GM12874 (cell line): ENCODE measurements around the gene IPO4.

Experiments used
- TF ChIP-seq, protein P1 (sequence below): IDR thresholded peaks from 2 replicates; pipeline ENCODE4 v1.5.1; 2011; ENCODE audit warnings: low read depth, mild to moderate bottlenecking, control low read depth, low read length, moderate library complexity; ENCODE audit not compliant: insufficient read depth

Gene IPO4

GRCh38 chr14:24171422-24172260, 17.0 kb downstream of the IPO4 start, which contains the start of gene REC8:
Gene REC8 (plus strand): TSS chr14:24172080. CDS start chr14:24172553, 473 bp downstream.
- TF ChIP-seq, protein P1, sequence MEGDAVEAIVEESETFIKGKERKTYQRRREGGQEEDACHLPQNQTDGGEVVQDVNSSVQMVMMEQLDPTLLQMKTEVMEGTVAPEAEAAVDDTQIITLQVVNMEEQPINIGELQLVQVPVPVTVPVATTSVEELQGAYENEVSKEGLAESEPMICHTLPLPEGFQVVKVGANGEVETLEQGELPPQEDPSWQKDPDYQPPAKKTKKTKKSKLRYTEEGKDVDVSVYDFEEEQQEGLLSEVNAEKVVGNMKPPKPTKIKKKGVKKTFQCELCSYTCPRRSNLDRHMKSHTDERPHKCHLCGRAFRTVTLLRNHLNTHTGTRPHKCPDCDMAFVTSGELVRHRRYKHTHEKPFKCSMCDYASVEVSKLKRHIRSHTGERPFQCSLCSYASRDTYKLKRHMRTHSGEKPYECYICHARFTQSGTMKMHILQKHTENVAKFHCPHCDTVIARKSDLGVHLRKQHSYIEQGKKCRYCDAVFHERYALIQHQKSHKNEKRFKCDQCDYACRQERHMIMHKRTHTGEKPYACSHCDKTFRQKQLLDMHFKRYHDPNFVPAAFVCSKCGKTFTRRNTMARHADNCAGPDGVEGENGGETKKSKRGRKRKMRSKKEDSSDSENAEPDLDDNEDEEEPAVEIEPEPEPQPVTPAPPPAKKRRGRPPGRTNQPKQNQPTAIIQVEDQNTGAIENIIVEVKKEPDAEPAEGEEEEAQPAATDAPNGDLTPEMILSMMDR, result no peak

GRCh38 chr14:24167469-24168114, 21.0 kb downstream of the IPO4 start:
- TF ChIP-seq, protein P1, result no peak

- TF ChIP-seq, protein P1, result no peak
These were observed 22.8 kb downstream of the IPO4 start for GRCh38 chr14:24165785-24166184.

DNA sequence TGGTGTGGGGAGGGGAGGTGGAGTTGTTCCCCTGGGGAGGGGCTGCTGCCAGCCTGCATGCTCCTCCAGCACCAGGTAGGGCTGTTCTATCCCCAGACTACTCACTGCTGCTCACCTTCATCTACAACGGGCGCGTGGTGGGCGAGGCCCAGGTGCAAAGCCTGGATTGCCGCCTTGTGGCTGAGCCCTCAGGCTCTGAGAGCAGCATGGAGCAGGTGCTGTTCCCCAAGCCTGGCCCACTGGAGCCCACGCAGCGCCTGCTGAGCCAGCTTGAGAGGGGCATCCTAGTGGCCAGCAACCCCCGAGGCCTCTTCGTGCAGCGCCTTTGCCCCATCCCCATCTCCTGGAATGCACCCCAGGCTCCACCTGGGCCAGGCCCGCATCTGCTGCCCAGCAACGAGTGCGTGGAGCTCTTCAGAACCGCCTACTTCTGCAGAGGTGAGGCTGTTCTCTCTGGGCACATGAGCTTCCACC, 24.1 kb downstream of the IPO4 start:
- TF ChIP-seq, protein P1, result no peak

DNA sequence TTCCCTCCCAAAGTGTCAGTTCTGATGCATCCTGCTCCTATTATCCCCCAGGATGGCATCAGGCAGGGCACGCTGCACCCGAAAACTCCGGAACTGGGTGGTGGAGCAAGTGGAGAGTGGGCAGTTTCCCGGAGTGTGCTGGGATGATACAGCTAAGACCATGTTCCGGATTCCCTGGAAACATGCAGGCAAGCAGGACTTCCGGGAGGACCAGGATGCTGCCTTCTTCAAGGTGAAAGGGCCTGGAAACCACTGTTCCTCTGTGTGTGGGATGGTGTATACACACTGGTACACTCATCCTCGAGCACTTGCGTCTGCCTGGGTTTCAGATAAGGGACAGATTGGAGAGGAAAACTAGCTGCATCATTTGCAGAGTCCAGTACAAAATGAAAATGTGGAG, 26.5 kb downstream of the IPO4 start:
- TF ChIP-seq, protein P1, result no peak

GRCh38 chr14:24160850-24161804, 27.5 kb downstream of the IPO4 start, which contains the start of gene IRF9:
Gene IRF9 (plus strand): TSS chr14:24161265. CDS start chr14:24162145, 880 bp downstream.
- TF ChIP-seq, protein P1, result peak; percentile 88
